Measurements from ENCODE around the gene ABCA4. TPM values are rescaled to one million over a fixed set of nuclear protein-coding genes. Genes with fewer than 3 reads are reported as not detected.
"Not testable (repeated sequence)": the region's sequence is repeated elsewhere in the genome, so short reads cannot be mapped to it uniquely, and the experiment has no call there.

ABCA4 gene
- total RNA-seq, 1 donor from 2014 or later: 1.2 TPM

DNA sequence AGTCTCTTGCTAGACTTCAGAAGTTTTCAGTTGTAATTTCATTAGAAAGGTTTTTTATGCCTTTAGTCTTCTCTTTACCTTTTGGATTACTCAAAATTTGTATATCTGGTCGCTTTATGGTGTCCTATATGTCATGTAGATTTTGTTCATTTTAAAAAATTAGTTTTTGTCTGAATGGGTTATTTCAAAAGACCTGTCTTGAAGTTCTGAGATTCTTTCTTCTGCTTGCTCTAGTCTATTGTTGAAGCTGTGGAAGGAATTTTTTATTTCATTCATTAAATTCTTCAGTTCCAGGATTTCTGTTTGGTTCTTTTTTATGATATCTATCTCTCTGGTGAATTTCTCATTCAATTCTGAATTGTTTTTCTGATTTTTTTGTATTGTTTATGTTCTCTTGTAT is 165.2 kb downstream of the ABCA4 start:
- TF ChIP-seq EZH2 (IDR thresholded peaks at IDR 0.05): no peak
- TF ChIP-seq, protein P1, sequence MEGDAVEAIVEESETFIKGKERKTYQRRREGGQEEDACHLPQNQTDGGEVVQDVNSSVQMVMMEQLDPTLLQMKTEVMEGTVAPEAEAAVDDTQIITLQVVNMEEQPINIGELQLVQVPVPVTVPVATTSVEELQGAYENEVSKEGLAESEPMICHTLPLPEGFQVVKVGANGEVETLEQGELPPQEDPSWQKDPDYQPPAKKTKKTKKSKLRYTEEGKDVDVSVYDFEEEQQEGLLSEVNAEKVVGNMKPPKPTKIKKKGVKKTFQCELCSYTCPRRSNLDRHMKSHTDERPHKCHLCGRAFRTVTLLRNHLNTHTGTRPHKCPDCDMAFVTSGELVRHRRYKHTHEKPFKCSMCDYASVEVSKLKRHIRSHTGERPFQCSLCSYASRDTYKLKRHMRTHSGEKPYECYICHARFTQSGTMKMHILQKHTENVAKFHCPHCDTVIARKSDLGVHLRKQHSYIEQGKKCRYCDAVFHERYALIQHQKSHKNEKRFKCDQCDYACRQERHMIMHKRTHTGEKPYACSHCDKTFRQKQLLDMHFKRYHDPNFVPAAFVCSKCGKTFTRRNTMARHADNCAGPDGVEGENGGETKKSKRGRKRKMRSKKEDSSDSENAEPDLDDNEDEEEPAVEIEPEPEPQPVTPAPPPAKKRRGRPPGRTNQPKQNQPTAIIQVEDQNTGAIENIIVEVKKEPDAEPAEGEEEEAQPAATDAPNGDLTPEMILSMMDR (IDR thresholded peaks at IDR 0.05): no peak
- Histone ChIP-seq H3K4me3 (no peak overlapping the region), H3K36me3 (no peaks in the 10 kb centered on the region), H3K9me3 (ENCODE audit: low read depth) (no peaks in the 10 kb centered on the region), H2AFZ (replicated peaks) (no peak overlapping the region), H4K20me1 (ENCODE audit: low read depth) (no peaks in the 10 kb centered on the region), H3K4me1 (no peaks in the 10 kb centered on the region), H3K79me2 (ENCODE audit: low read depth) (no peaks in the 10 kb centered on the region), H3K4me2 (no peak overlapping the region), H3K9ac (no peak overlapping the region), H3F3A (ENCODE audit: low read depth) (no peaks in the 10 kb centered on the region), H3K27me3 (no peaks in the 10 kb centered on the region), H3K27ac (no peak overlapping the region)
- no peaks in the 10 kb centered on the region for H3K27me3 Mint-ChIP-seq (ENCODE audit: insufficient read depth, low read depth)
- H3K4me3 Mint-ChIP-seq: no peak overlapping the region
- H3K9me3 Mint-ChIP-seq: peaks cover 32% of the 10 kb centered on the region
- DNase-seq (ENCODE audit: low spot score): no peak
- H3K4me1 Mint-ChIP-seq: no peaks in the 10 kb centered on the region
- H3K36me3 Mint-ChIP-seq: no peaks in the 10 kb centered on the region
- H3K27ac Mint-ChIP-seq: no peak overlapping the region

- not testable (repeated sequence) for H3K79me2 ChIP-seq (ENCODE audit: low read depth); H3K27ac ChIP-seq; H4K20me1 ChIP-seq (ENCODE audit: low read depth); H3K4me2 ChIP-seq; H3K9me3 ChIP-seq (ENCODE audit: low read depth); H3K4me3 ChIP-seq; H3K27me3 Mint-ChIP-seq (ENCODE audit: insufficient read depth, low read depth); H2AFZ ChIP-seq (replicated peaks); H3K36me3 Mint-ChIP-seq; H3K4me1 Mint-ChIP-seq; H3F3A ChIP-seq (ENCODE audit: low read depth); H3K27ac Mint-ChIP-seq; H3K9ac ChIP-seq; H3K36me3 ChIP-seq; DNase-seq (ENCODE audit: low spot score); H3K27me3 ChIP-seq; H3K4me1 ChIP-seq; H3K4me3 Mint-ChIP-seq
- H3K9me3 Mint-ChIP-seq: peaks cover 27% of the 10 kb centered on the region
Measured at GRCh38 chr1:93947002-93947686, 173.8 kb downstream of the ABCA4 start.

Other genes with a start within 250 kb of the ABCA4 start
- 36.1 and 62.5 TPM in 2 replicates for gene DNTTIP2, start 241.9 kb downstream of the ABCA4 start, total RNA-seq (ENCODE audit: low replicate concordance)
- gene GCLM, start 211.7 kb downstream of the ABCA4 start, total RNA-seq (ENCODE audit: low replicate concordance): 3.7 and 4.8 TPM in 2 replicates
- gene ARHGAP29, start 116.4 kb upstream of the ABCA4 start, total RNA-seq (ENCODE audit: low replicate concordance): 11.4 and 14.8 TPM in 2 replicates

Data from neural progenitor cell (in vitro differentiated cells).